Ishikawa (cell line): ENCODE measurements around the gene RYR1.

Experiments used
- FOXM1 ChIP-seq: IDR thresholded peaks from 2 replicates; pipeline ENCODE4 v1.6.1; 2012; ENCODE audit warnings: low read depth, borderline replicate concordance
- MAX ChIP-seq: IDR thresholded peaks from 2 replicates; pipeline ENCODE4 v1.6.1; 2012
- RAD21 ChIP-seq: IDR thresholded peaks from 2 replicates; pipeline ENCODE4 v1.6.1; 2012; ENCODE audit warnings: low read depth
- YY1 ChIP-seq: IDR thresholded peaks from 2 replicates; pipeline ENCODE4 v1.6.1; 2012; ENCODE audit warnings: low read depth

GRCh38 chr19:38470788-38471480, 37.4 kb downstream of the RYR1 start:
- TF ChIP-seq RAD21 (no peak), FOXM1 (no peak), MAX (no peak), YY1 (no peak)
